WTC11 (cell line): Measurements from ENCODE around the gene RDH8. TPM values are rescaled to one million over a fixed set of nuclear protein-coding genes. Genes with fewer than 3 reads are reported as not detected.

Source experiments
- ATAC-seq: fragments of 200-7000 bp; cut with Tn5 transposase; 2 replicates; pipeline ENCODE4 v1.10.0; 2021; ENCODE audit warnings: mild to moderate bottlenecking, moderate library complexity
- CTCF ChIA-PET: fragments of 300-600 bp; sonication (Branson Sonifier 250); formaldehyde crosslinking; loops from one replicate; lab custom pipeline; 2021; ENCODE audit warnings: antibody characterized with exemption; lab: Charles Lee
- POLR2A ChIA-PET: fragments of 350-600 bp; sonication (Branson Sonifier 250); formaldehyde crosslinking; loops from one replicate; lab custom pipeline; 2021; ENCODE audit warnings: antibody characterized with exemption; lab: Charles Lee
- DNase-seq: peaks from one replicate; pipeline ENCODE4 v3.0.0; 2021; ENCODE audit warnings: low spot score
- H3K27ac Mint-ChIP-seq: 2 replicates; pipeline ENCODE4 v1.8.0; 2021; ENCODE audit warnings: mixed read lengths
- H3K27me3 Mint-ChIP-seq: 2 replicates; pipeline ENCODE4 v1.8.0; 2021; ENCODE audit warnings: low read depth, mild to moderate bottlenecking, moderate library complexity, mixed read lengths
- H3K36me3 Mint-ChIP-seq: 2 replicates; pipeline ENCODE4 v1.8.0; 2021; ENCODE audit warnings: mixed read lengths
- H3K4me1 Mint-ChIP-seq: 2 replicates; pipeline ENCODE4 v1.8.0; 2022; ENCODE audit warnings: mixed read lengths
- H3K4me3 Mint-ChIP-seq: 2 replicates; pipeline ENCODE4 v1.8.0; 2021; ENCODE audit warnings: mild to moderate bottlenecking, moderate library complexity, mixed read lengths
- H3K9me3 Mint-ChIP-seq: 2 replicates; pipeline ENCODE4 v1.8.0; 2021; ENCODE audit warnings: mixed read lengths
- CBFB ChIP-seq: sonication (generic); formaldehyde crosslinking; IDR thresholded peaks from 2 replicates; pipeline ENCODE4 v1.8.1; 2022; ENCODE audit warnings: mild to moderate bottlenecking, low read depth, missing genetic modification reagents
- E2F5 ChIP-seq: sonication (generic); formaldehyde crosslinking; IDR thresholded peaks from 2 replicates; pipeline ENCODE4 v1.8.1; 2022; ENCODE audit warnings: mild to moderate bottlenecking, moderate library complexity, missing genetic modification reagents
- ELF4 ChIP-seq: sonication (generic); formaldehyde crosslinking; IDR thresholded peaks from 2 replicates; pipeline ENCODE4 v1.8.1; 2022; ENCODE audit warnings: low read depth, mild to moderate bottlenecking, moderate library complexity, missing genetic modification reagents
- ETV6 ChIP-seq: sonication (generic); formaldehyde crosslinking; IDR thresholded peaks from 2 replicates; pipeline ENCODE4 v1.8.1; 2022; ENCODE audit warnings: mild to moderate bottlenecking, missing genetic modification reagents
- FOXK1 ChIP-seq: sonication (generic); formaldehyde crosslinking; IDR thresholded peaks from 2 replicates; pipeline ENCODE4 v1.8.0; 2022; ENCODE audit warnings: mild to moderate bottlenecking, moderate library complexity, missing genetic modification reagents
- FOXP1 ChIP-seq: sonication (generic); formaldehyde crosslinking; IDR thresholded peaks from 2 replicates; pipeline ENCODE4 v1.8.0; 2022; ENCODE audit warnings: missing genetic modification reagents, mild to moderate bottlenecking, moderate library complexity, borderline replicate concordance
- HMGA2 ChIP-seq: fragments of 250-450 bp; sonication (Bioruptor Pico); IDR thresholded peaks from 2 replicates; pipeline ENCODE4 v1.4.0; 2021; ENCODE audit warnings: mild to moderate bottlenecking, moderate library complexity
- JUN ChIP-seq: sonication (generic); formaldehyde crosslinking; IDR thresholded peaks from 2 replicates; pipeline ENCODE4 v1.8.0; 2023; ENCODE audit warnings: mild to moderate bottlenecking, missing genetic modification reagents
- MXD4 ChIP-seq: fragments of 250-450 bp; sonication (Bioruptor Pico); IDR thresholded peaks from 2 replicates; pipeline ENCODE4 v1.8.0; 2021; ENCODE audit warnings: mild to moderate bottlenecking, moderate library complexity, borderline replicate concordance
- MYBL2 ChIP-seq: sonication (generic); formaldehyde crosslinking; IDR thresholded peaks from 2 replicates; pipeline ENCODE4 v1.8.1; 2023; ENCODE audit warnings: mild to moderate bottlenecking, moderate library complexity, missing genetic modification reagents
- RORB ChIP-seq: fragments of 250-450 bp; sonication (Bioruptor Pico); IDR thresholded peaks from 2 replicates; pipeline ENCODE4 v1.9.0; 2021; ENCODE audit warnings: mild to moderate bottlenecking
- TEAD1 ChIP-seq: sonication (generic); formaldehyde crosslinking; IDR thresholded peaks from 2 replicates; pipeline ENCODE4 v1.8.0; 2022; ENCODE audit warnings: mild to moderate bottlenecking, missing genetic modification reagents
- USF1 ChIP-seq: sonication (generic); formaldehyde crosslinking; IDR thresholded peaks from 2 replicates; pipeline ENCODE4 v1.8.0; 2022; ENCODE audit warnings: mild to moderate bottlenecking, missing genetic modification reagents
- ZNF121 ChIP-seq: sonication (generic); formaldehyde crosslinking; IDR thresholded peaks from 2 replicates; pipeline ENCODE4 v1.8.0; 2023; ENCODE audit warnings: missing genetic modification reagents
- ZNF232 ChIP-seq: sonication (generic); formaldehyde crosslinking; IDR thresholded peaks from 2 replicates; pipeline ENCODE4 v1.8.0; 2022; ENCODE audit warnings: mild to moderate bottlenecking, missing genetic modification reagents
- ZNF263 ChIP-seq: sonication (generic); formaldehyde crosslinking; IDR thresholded peaks from 2 replicates; pipeline ENCODE4 v1.8.1; 2022; ENCODE audit warnings: low read depth, mild to moderate bottlenecking, moderate library complexity, missing genetic modification reagents
- ZNF425 ChIP-seq: fragments of 250-450 bp; sonication (Bioruptor Pico); conservative IDR thresholded peaks from 2 replicates; pipeline ENCODE4 v1.9.0; 2021; ENCODE audit warnings: mild to moderate bottlenecking
- ZNF532 ChIP-seq: fragments of 250-450 bp; sonication (Bioruptor Pico); IDR thresholded peaks from 2 replicates; pipeline ENCODE4 v1.9.0; 2021; ENCODE audit warnings: mild to moderate bottlenecking, borderline replicate concordance
- ZNF671 ChIP-seq: fragments of 250-450 bp; sonication (Bioruptor Pico); IDR thresholded peaks from 2 replicates; pipeline ENCODE4 v1.8.0; 2021; ENCODE audit warnings: mild to moderate bottlenecking
- total RNA-seq: library from RNA; stranded (reverse); gene quantifications from 3 replicates; pipeline ENCODE4 v1.2.3, GENCODE V29; 2021
- TF ChIP-seq, protein P1 (sequence below): sonication (generic); formaldehyde crosslinking; IDR thresholded peaks from 2 replicates; pipeline ENCODE4 v1.8.0; 2022; ENCODE audit warnings: missing genetic modification reagents
- TF ChIP-seq, protein P2 (sequence below): fragments of 250-450 bp; sonication (Bioruptor Pico); IDR thresholded peaks from 2 replicates; pipeline ENCODE4 v1.9.0; 2021; ENCODE audit warnings: moderate library complexity, mild to moderate bottlenecking, inconsistent platforms, borderline replicate concordance
- TF ChIP-seq, protein P3 (sequence below): sonication (generic); formaldehyde crosslinking; IDR thresholded peaks from 2 replicates; pipeline ENCODE4 v1.8.1; 2023; ENCODE audit warnings: mild to moderate bottlenecking, missing genetic modification reagents, moderate library complexity

RDH8 gene
- total RNA-seq, 1 experiment from 2014 or later, result not detected

GRCh38 chr19:10003271-10003670, 10.0 kb upstream of the RDH8 start:
- TF ChIP-seq ELF4 (CRISPR knock-in tag), result no peak
- no peak for TF ChIP-seq MYBL2
- no peak for TF ChIP-seq ZNF532 (CRISPR knock-in tag)
- no peak for TF ChIP-seq ZNF121
- TF ChIP-seq ZNF232 (CRISPR knock-in tag), result no peak
- TF ChIP-seq JUN (CRISPR knock-in tag), result no peak
- no peak for TF ChIP-seq FOXK1 (CRISPR knock-in tag)
- no peak for TF ChIP-seq HMGA2 (CRISPR knock-in tag)
- TF ChIP-seq RORB (CRISPR knock-in tag), result no peak
- no peak for TF ChIP-seq CBFB (CRISPR knock-in tag)
- H3K27ac Mint-ChIP-seq, result no peak overlapping the region
- peaks cover 6% of the 10 kb centered on the region for H3K4me1 Mint-ChIP-seq
- no peaks in the 10 kb centered on the region for H3K36me3 Mint-ChIP-seq
- CTCF ChIA-PET, result interaction anchor here (0.8 to 1.0 kb wide), 3 partner anchors 9 to 55 kb away, joined by 3 read pairs; no protein-coding TSS in a partner anchor
- POLR2A ChIA-PET, result no interaction called here
- H3K9me3 Mint-ChIP-seq, result peaks cover 2% of the 10 kb centered on the region; the same call in 1 of the 2 replicates
- H3K27me3 Mint-ChIP-seq, result peaks cover 28% of the 10 kb centered on the region
- DNase-seq (no peak), ATAC-seq (no peak)
- no peak overlapping the region for H3K4me3 Mint-ChIP-seq

- Mint-ChIP-seq H3K4me1 (peaks cover 12% of the 10 kb centered on the region), H3K9me3 (peaks cover 2% of the 10 kb centered on the region; the same call in 1 of the 2 replicates), H3K27me3 (peaks cover 35% of the 10 kb centered on the region), H3K36me3 (no peaks in the 10 kb centered on the region), H3K4me3 (no peak overlapping the region), H3K27ac (no peak overlapping the region)
- no peak for TF ChIP-seq TEAD1 (CRISPR knock-in tag)
- TF ChIP-seq JUN (CRISPR knock-in tag), result no peak
- no peak for TF ChIP-seq ZNF425 (CRISPR knock-in tag)
- TF ChIP-seq, protein P1, sequence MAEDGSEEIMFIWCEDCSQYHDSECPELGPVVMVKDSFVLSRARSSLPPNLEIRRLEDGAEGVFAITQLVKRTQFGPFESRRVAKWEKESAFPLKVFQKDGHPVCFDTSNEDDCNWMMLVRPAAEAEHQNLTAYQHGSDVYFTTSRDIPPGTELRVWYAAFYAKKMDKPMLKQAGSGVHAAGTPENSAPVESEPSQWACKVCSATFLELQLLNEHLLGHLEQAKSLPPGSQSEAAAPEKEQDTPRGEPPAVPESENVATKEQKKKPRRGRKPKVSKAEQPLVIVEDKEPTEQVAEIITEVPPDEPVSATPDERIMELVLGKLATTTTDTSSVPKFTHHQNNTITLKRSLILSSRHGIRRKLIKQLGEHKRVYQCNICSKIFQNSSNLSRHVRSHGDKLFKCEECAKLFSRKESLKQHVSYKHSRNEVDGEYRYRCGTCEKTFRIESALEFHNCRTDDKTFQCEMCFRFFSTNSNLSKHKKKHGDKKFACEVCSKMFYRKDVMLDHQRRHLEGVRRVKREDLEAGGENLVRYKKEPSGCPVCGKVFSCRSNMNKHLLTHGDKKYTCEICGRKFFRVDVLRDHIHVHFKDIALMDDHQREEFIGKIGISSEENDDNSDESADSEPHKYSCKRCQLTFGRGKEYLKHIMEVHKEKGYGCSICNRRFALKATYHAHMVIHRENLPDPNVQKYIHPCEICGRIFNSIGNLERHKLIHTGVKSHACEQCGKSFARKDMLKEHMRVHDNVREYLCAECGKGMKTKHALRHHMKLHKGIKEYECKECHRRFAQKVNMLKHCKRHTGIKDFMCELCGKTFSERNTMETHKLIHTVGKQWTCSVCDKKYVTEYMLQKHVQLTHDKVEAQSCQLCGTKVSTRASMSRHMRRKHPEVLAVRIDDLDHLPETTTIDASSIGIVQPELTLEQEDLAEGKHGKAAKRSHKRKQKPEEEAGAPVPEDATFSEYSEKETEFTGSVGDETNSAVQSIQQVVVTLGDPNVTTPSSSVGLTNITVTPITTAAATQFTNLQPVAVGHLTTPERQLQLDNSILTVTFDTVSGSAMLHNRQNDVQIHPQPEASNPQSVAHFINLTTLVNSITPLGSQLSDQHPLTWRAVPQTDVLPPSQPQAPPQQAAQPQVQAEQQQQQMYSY (CRISPR knock-in tag), result no peak
- no peak for TF ChIP-seq ETV6 (CRISPR knock-in tag)
- TF ChIP-seq E2F5 (CRISPR knock-in tag), result no peak
- no peak for TF ChIP-seq ZNF263
- no peak for TF ChIP-seq USF1 (CRISPR knock-in tag)
- TF ChIP-seq, protein P2, sequence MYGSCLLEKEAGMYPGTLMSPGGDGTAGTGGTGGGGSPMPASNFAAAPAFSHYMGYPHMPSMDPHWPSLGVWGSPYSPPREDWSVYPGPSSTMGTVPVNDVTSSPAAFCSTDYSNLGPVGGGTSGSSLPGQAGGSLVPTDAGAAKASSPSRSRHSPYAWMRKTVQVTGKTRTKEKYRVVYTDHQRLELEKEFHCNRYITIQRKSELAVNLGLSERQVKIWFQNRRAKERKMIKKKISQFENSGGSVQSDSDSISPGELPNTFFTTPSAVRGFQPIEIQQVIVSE (CRISPR knock-in tag), result no peak
- TF ChIP-seq, protein P3, sequence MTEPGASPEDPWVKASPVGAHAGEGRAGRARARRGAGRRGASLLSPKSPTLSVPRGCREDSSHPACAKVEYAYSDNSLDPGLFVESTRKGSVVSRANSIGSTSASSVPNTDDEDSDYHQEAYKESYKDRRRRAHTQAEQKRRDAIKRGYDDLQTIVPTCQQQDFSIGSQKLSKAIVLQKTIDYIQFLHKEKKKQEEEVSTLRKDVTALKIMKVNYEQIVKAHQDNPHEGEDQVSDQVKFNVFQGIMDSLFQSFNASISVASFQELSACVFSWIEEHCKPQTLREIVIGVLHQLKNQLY (CRISPR knock-in tag), result no peak
- TF ChIP-seq MXD4 (CRISPR knock-in tag), result no peak
- no peak for TF ChIP-seq ZNF671 (CRISPR knock-in tag)
- no peak for TF ChIP-seq FOXP1 (CRISPR knock-in tag)
- POLR2A ChIA-PET, result no interaction called here
- CTCF ChIA-PET, result interaction anchor here (0.8 kb wide), 1 partner anchor 23 kb away, joined by 3 read pairs; no protein-coding TSS in a partner anchor
- ATAC-seq (no peak), DNase-seq (no peak)
These were observed 8.7 kb upstream of the RDH8 start for GRCh38 chr19:10004617-10005016.
